K562 (cell line): ENCODE data around the gene LMBR1L. TPM values are rescaled to one million over a fixed set of nuclear protein-coding genes. Genes with fewer than 3 reads are reported as not detected.

Experiments
- ARID4B ChIP-seq: sonication (generic); formaldehyde crosslinking; IDR thresholded peaks from 2 replicates; pipeline ENCODE4 v1.8.0; 2022; ENCODE audit warnings: mild to moderate bottlenecking, missing genetic modification reagents
- ATF4 ChIP-seq: fragments of 450-650 bp; formaldehyde crosslinking; IDR thresholded peaks from 2 replicates; pipeline ENCODE4 v1.4.0; 2022; ENCODE audit warnings: mild to moderate bottlenecking, moderate library complexity
- DDX20 ChIP-seq: fragments of 450-650 bp; IDR thresholded peaks from 2 replicates; pipeline ENCODE4 v1.6.1; 2016; ENCODE audit warnings: missing genetic modification characterization, low read depth, mild to moderate bottlenecking, missing compliant biosample characterization, moderate library complexity
- ELF4 ChIP-seq: fragments of 450-650 bp; formaldehyde crosslinking; IDR thresholded peaks from 2 replicates; pipeline ENCODE4 v1.4.0; 2022; ENCODE audit warnings: missing genetic modification characterization
- GABPB1 ChIP-seq: sonication (generic); formaldehyde crosslinking; IDR thresholded peaks from 2 replicates; pipeline ENCODE4 v1.8.0; 2022; ENCODE audit warnings: mild to moderate bottlenecking, missing genetic modification reagents
- KAT8 ChIP-seq: fragments of 450-650 bp; IDR thresholded peaks from 2 replicates; pipeline ENCODE4 v1.6.1; 2016; ENCODE audit warnings: low read depth, mild to moderate bottlenecking
- KHSRP ChIP-seq: fragments of 450-650 bp; IDR thresholded peaks from 2 replicates; pipeline ENCODE4 v1.6.1; 2017
- MCM5 ChIP-seq: fragments of 450-650 bp; IDR thresholded peaks from 2 replicates; pipeline ENCODE4 v1.6.1; 2016; ENCODE audit warnings: low read depth
- MEF2A ChIP-seq: IDR thresholded peaks from 2 replicates; pipeline ENCODE4 v1.6.1; 2011; ENCODE audit warnings: low read depth, mild to moderate bottlenecking, low read length, moderate library complexity; ENCODE audit not compliant: control insufficient read depth
- PHB ChIP-seq: fragments of 250-450 bp; sonication (Bioruptor Pico); IDR thresholded peaks from 2 replicates; pipeline ENCODE4 v1.5.0; 2021
- RAD51 ChIP-seq: fragments of 450-650 bp; IDR thresholded peaks from 2 replicates; pipeline ENCODE4 v1.7.1; 2016; ENCODE audit warnings: low read depth, mild to moderate bottlenecking, borderline replicate concordance
- SMARCA4 ChIP-seq: fragments of 450-650 bp; IDR thresholded peaks from 2 replicates; pipeline ENCODE4 v1.6.1; 2016
- ZKSCAN3 ChIP-seq: fragments of 250-450 bp; sonication (Bioruptor Pico); IDR thresholded peaks from 2 replicates; pipeline ENCODE4 v1.4.0; 2020
- ZNF583 ChIP-seq: fragments of 250-450 bp; sonication (Bioruptor Pico); IDR thresholded peaks from 2 replicates; pipeline ENCODE4 v1.4.0; 2020
- polyA plus RNA-seq, 8 experiments: library from polyadenylated mRNA; depleted of rRNA in 4 of 8; stranded (reverse) in 5 of 8; unstranded in 3 of 8; fragments of >200 nt; fragmentation: Nextera tagmentation in 2 of 8; fragmentation: Illumina TruSeq in 1 of 8; extraction: Ambion mirVana in 2 of 8; extraction: Trizol in 1 of 8; gene quantifications; 2 replicates each; pipeline versions ENCODE4 v1.2.1 to v1.2.3, GENCODE V29; 2011 to 2014; ENCODE audit warnings: inconsistent platforms in 1 of 8, missing spikeins in 1 of 8
- total RNA-seq, 7 experiments: library from RNA; depleted of rRNA in 6 of 7; stranded (reverse); fragments of >200 nt in 6 of 7; fragmentation: Illumina TruSeq in 2 of 7; extraction: Trizol in 2 of 7; gene quantifications; 2 replicates each; pipeline versions ENCODE4 v1.2.1 to v1.2.3, GENCODE V29; 2011 to 2021; ENCODE audit warnings: low replicate concordance in 1 of 7
- TF ChIP-seq, protein P1 (sequence below), 2 experiments: fragments of 450-650 bp in 1 of 2; IDR thresholded peaks; 2 replicates each; pipeline ENCODE4 v1.6.1; 2011 to 2017; ENCODE audit warnings: low read depth in 2 of 2, antibody characterized with exemption in 1 of 2, borderline replicate concordance in 1 of 2, low read length in 1 of 2, mild to moderate bottlenecking in 1 of 2, mixed read lengths in 1 of 2; ENCODE audit not compliant: control insufficient read depth in 1 of 2
- TF ChIP-seq, protein P2 (sequence below): sonication (generic); formaldehyde crosslinking; IDR thresholded peaks from 2 replicates; pipeline ENCODE4 v1.8.0; 2023; ENCODE audit warnings: mild to moderate bottlenecking, missing genetic modification reagents

Gene LMBR1L
- total and polyA plus RNA-seq, 9 of the 15 experiments (the other 6 are each of a cell fraction or from before 2014, with no cell fraction given): 2.5 to 57.0 (median 31.1) TPM

GRCh38 chr12:49088150-49088931, 22.3 kb downstream of the LMBR1L start (continued):
- no peak for TF ChIP-seq ARID4B (CRISPR knock-in tag)
- TF ChIP-seq ELF4: no peak
- no peak for TF ChIP-seq MCM5
- TF ChIP-seq, protein P1, sequence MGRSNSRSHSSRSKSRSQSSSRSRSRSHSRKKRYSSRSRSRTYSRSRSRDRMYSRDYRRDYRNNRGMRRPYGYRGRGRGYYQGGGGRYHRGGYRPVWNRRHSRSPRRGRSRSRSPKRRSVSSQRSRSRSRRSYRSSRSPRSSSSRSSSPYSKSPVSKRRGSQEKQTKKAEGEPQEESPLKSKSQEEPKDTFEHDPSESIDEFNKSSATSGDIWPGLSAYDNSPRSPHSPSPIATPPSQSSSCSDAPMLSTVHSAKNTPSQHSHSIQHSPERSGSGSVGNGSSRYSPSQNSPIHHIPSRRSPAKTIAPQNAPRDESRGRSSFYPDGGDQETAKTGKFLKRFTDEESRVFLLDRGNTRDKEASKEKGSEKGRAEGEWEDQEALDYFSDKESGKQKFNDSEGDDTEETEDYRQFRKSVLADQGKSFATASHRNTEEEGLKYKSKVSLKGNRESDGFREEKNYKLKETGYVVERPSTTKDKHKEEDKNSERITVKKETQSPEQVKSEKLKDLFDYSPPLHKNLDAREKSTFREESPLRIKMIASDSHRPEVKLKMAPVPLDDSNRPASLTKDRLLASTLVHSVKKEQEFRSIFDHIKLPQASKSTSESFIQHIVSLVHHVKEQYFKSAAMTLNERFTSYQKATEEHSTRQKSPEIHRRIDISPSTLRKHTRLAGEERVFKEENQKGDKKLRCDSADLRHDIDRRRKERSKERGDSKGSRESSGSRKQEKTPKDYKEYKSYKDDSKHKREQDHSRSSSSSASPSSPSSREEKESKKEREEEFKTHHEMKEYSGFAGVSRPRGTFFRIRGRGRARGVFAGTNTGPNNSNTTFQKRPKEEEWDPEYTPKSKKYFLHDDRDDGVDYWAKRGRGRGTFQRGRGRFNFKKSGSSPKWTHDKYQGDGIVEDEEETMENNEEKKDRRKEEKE (IDR thresholded peaks at IDR 0.05; ENCODE audit: borderline replicate concordance in 1 of 2, control insufficient read depth in 1 of 2, low read depth in 2 of 2, low read length in 1 of 2): no peak
- no peak for TF ChIP-seq ZNF583 (CRISPR knock-in tag)
- no peak for TF ChIP-seq GABPB1 (CRISPR knock-in tag)
- no peak for TF ChIP-seq KAT8
- TF ChIP-seq SMARCA4: peak; percentile 67
- no peak for TF ChIP-seq ATF4
- no peak for TF ChIP-seq RAD51
- TF ChIP-seq, protein P2, sequence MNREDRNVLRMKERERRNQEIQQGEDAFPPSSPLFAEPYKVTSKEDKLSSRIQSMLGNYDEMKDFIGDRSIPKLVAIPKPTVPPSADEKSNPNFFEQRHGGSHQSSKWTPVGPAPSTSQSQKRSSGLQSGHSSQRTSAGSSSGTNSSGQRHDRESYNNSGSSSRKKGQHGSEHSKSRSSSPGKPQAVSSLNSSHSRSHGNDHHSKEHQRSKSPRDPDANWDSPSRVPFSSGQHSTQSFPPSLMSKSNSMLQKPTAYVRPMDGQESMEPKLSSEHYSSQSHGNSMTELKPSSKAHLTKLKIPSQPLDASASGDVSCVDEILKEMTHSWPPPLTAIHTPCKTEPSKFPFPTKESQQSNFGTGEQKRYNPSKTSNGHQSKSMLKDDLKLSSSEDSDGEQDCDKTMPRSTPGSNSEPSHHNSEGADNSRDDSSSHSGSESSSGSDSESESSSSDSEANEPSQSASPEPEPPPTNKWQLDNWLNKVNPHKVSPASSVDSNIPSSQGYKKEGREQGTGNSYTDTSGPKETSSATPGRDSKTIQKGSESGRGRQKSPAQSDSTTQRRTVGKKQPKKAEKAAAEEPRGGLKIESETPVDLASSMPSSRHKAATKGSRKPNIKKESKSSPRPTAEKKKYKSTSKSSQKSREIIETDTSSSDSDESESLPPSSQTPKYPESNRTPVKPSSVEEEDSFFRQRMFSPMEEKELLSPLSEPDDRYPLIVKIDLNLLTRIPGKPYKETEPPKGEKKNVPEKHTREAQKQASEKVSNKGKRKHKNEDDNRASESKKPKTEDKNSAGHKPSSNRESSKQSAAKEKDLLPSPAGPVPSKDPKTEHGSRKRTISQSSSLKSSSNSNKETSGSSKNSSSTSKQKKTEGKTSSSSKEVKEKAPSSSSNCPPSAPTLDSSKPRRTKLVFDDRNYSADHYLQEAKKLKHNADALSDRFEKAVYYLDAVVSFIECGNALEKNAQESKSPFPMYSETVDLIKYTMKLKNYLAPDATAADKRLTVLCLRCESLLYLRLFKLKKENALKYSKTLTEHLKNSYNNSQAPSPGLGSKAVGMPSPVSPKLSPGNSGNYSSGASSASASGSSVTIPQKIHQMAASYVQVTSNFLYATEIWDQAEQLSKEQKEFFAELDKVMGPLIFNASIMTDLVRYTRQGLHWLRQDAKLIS (CRISPR knock-in tag): 0 out of 2 replicates have a peak, but pooled peaks have one; percentile 24
- TF ChIP-seq MEF2A: no peak
- no peak for TF ChIP-seq PHB (CRISPR knock-in tag)
- no peak for TF ChIP-seq KHSRP
- TF ChIP-seq DDX20 (tag): no peak
- no peak for TF ChIP-seq ZKSCAN3 (CRISPR knock-in tag)
